ENCODE results near the gene IQGAP1. TPM values are rescaled to one million over a fixed set of nuclear protein-coding genes. Genes with fewer than 3 reads are reported as not detected.
A peak's percentile ranks its signal among the peaks of the same experiment; 100 is the strongest.

Gene IQGAP1
- total RNA-seq, 1 donor from 2014 or later, result 80.4 TPM

- no peak for TF ChIP-seq CTCF (conservative IDR thresholded peaks at IDR 0.05)
Measured at GRCh38 chr15:90379263-90379662, 8.8 kb upstream of the IQGAP1 start.

DNA sequence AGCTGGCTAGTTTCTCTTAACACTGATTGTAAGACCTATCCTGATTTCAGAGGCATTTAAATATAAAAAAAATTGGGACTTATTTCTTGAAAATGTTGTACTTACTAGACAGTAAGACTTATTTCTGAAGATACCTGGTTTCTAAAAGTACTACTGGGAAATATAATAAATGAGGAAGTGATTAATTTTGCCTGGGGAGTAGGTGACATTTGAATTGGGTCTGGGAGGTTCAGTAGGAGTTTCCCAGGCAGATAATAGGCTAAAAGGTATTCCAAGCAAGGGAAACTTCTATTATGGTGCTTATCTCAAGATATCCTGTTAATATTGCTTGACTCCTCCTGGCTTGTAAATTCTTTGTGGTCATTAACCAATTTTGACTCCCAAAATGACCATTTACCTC is 6.5 kb upstream of the IQGAP1 start:
- TF ChIP-seq CTCF (conservative IDR thresholded peaks at IDR 0.05), result no peak
- DNase-seq (ENCODE audit: extremely low spot score, unreplicated experiment), result no peak
- H3K4me1 Mint-ChIP-seq (ENCODE audit: unreplicated experiment), result peaks cover 2% of the 10 kb centered on the region
- no peaks in the 10 kb centered on the region for H3K27me3 Mint-ChIP-seq
- H3K9me3 Mint-ChIP-seq, result peaks cover 5% of the 10 kb centered on the region
- no peaks in the 10 kb centered on the region for H3K36me3 Mint-ChIP-seq
- peak overlapping the region; percentile 48 for H3K27ac Mint-ChIP-seq
- H3K4me3 Mint-ChIP-seq, result no peak overlapping the region

More at GRCh38 chr15:90379263-90379662, 8.8 kb upstream of the IQGAP1 start:
- no peaks in the 10 kb centered on the region for H3K27me3 Mint-ChIP-seq
- no peak for DNase-seq (ENCODE audit: extremely low spot score, unreplicated experiment)
- no peaks in the 10 kb centered on the region for H3K36me3 Mint-ChIP-seq
- H3K9me3 Mint-ChIP-seq, result peaks cover 5% of the 10 kb centered on the region
- no peak overlapping the region for H3K27ac Mint-ChIP-seq
- no peaks in the 10 kb centered on the region for H3K4me1 Mint-ChIP-seq (ENCODE audit: unreplicated experiment)
- H3K4me3 Mint-ChIP-seq, result no peak overlapping the region

GRCh38 chr15:90382320-90382719 is 5.7 kb upstream of the IQGAP1 start:
- H3K27me3 Mint-ChIP-seq, result no peaks in the 10 kb centered on the region
- no peaks in the 10 kb centered on the region for H3K36me3 Mint-ChIP-seq
- no peak for TF ChIP-seq CTCF (conservative IDR thresholded peaks at IDR 0.05)
- peaks cover 5% of the 10 kb centered on the region for H3K9me3 Mint-ChIP-seq
- DNase-seq (ENCODE audit: extremely low spot score, unreplicated experiment), result no peak
- no peak overlapping the region for H3K4me3 Mint-ChIP-seq
- H3K4me1 Mint-ChIP-seq (ENCODE audit: unreplicated experiment), result peaks cover 3% of the 10 kb centered on the region
- H3K27ac Mint-ChIP-seq, result no peak overlapping the region

DNA sequence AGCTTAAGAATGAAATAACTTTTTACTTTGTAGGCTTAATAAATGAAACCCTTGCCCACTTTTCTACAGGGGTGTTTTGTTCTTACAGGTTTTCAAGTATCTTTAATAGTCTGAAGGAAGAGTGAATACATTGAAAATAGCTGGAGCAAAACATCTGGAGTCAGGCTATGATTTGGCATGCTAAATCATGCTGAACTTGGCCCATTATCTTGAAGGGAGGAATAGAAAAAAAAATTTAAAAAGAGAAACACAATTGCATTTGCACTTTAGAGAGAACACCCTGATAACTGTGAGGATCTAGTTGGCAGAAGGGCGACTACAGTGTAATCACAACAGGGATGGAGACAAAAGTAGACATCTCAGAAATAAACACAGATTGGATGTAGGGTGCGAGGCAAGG is 1.8 kb upstream of the IQGAP1 start:
- Mint-ChIP-seq H3K4me1 (ENCODE audit: unreplicated experiment) (peaks cover 30% of the 10 kb centered on the region), H3K27ac (no peak overlapping the region), H3K4me3 (peak overlapping the region; percentile 45), H3K36me3 (peaks cover 12% of the 10 kb centered on the region), H3K9me3 (no peaks in the 10 kb centered on the region), H3K27me3 (no peaks in the 10 kb centered on the region)
- TF ChIP-seq CTCF (conservative IDR thresholded peaks at IDR 0.05), result no peak
- DNase-seq (ENCODE audit: extremely low spot score, unreplicated experiment), result no peak

GRCh38 chr15:90388462-90389380 is 679 bp downstream of the IQGAP1 start:
- Mint-ChIP-seq H3K9me3 (no peaks in the 10 kb centered on the region), H3K4me3 (peak overlapping the region; percentile 89), H3K27me3 (no peaks in the 10 kb centered on the region), H3K27ac (peak overlapping the region; percentile 92), H3K4me1 (ENCODE audit: unreplicated experiment) (peaks cover 42% of the 10 kb centered on the region), H3K36me3 (peaks cover 31% of the 10 kb centered on the region)
- TF ChIP-seq CTCF (conservative IDR thresholded peaks at IDR 0.05), result peak; percentile 24
- DNase-seq (ENCODE audit: extremely low spot score, unreplicated experiment), result peak; percentile 77

Measured in type B pancreatic cell (in vitro differentiated cells).